Measurements from ENCODE around the gene ZNF280A. TPM values are rescaled to one million over a fixed set of nuclear protein-coding genes. Genes with fewer than 3 reads are reported as not detected.
"Not testable (repeated sequence)": the region's sequence is repeated elsewhere in the genome, so short reads cannot be mapped to it uniquely, and the experiment has no call there.

The ZNF280A gene
- total RNA-seq, 3 donors from 2014 or later (not counting 1 experiment from before 2014, with no cell fraction given), result not detected

DNA sequence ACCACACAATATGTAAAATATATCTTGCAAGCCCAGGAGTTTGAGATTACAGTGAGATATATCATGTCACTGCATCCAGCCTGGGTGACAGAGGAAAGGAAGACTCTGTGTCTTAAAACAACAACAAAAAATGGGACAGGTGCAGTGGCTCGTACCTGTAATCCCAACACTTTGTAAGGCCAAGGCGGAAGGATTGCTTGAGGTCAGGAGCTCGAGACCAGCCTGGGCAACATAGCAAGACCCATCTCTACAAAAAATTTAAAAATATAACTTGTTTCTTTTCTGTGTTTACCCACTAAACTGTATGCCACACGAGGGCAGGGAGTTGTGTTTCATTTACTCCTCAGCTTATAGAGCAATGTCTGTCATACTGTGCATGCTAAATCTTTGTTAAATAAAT, 3.1 kb downstream of the ZNF280A start:
- Histone ChIP-seq H3K36me3 (ENCODE audit: control insufficient read depth, insufficient read depth, low read length) (no peaks in the 10 kb centered on the region), H3K4me1 (ENCODE audit: control insufficient read depth, insufficient read depth, low read length) (no peaks in the 10 kb centered on the region), H3K27ac (ENCODE audit: low read length) (no peak overlapping the region), H3K27me3 (ENCODE audit: control insufficient read depth, insufficient read depth, low read length) (peaks cover 3% of the 10 kb centered on the region), H3K4me3 (ENCODE audit: low read length) (no peak overlapping the region), H3K9me3 (ENCODE audit: control insufficient read depth, insufficient read depth, low read length) (no peaks in the 10 kb centered on the region)
- ATAC-seq, result no peak
- DNase-seq, result no peak
- H3K27me3 Mint-ChIP-seq (ENCODE audit: low read depth in 2 of 2), result peaks cover 17 to 48% of the 10 kb centered on the region in 2 donors
- no peaks in the 10 kb centered on the region for H3K4me1 Mint-ChIP-seq
- H3K9me3 Mint-ChIP-seq, result no peaks in the 10 kb centered on the region
- no peak overlapping the region for H3K4me3 Mint-ChIP-seq
- intact Hi-C loops (cut with micrococcal nuclease), result no loop called here
- H3K27ac Mint-ChIP-seq, result no peak overlapping the region
- TF ChIP-seq, protein P1, sequence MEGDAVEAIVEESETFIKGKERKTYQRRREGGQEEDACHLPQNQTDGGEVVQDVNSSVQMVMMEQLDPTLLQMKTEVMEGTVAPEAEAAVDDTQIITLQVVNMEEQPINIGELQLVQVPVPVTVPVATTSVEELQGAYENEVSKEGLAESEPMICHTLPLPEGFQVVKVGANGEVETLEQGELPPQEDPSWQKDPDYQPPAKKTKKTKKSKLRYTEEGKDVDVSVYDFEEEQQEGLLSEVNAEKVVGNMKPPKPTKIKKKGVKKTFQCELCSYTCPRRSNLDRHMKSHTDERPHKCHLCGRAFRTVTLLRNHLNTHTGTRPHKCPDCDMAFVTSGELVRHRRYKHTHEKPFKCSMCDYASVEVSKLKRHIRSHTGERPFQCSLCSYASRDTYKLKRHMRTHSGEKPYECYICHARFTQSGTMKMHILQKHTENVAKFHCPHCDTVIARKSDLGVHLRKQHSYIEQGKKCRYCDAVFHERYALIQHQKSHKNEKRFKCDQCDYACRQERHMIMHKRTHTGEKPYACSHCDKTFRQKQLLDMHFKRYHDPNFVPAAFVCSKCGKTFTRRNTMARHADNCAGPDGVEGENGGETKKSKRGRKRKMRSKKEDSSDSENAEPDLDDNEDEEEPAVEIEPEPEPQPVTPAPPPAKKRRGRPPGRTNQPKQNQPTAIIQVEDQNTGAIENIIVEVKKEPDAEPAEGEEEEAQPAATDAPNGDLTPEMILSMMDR (IDR thresholded peaks at IDR 0.05), result no peak
- no peaks in the 10 kb centered on the region for H3K36me3 Mint-ChIP-seq
- WGBS (ENCODE audit: insufficient coverage), result 79% methylated on average over 4 of the region's 4 CpGs

DNA sequence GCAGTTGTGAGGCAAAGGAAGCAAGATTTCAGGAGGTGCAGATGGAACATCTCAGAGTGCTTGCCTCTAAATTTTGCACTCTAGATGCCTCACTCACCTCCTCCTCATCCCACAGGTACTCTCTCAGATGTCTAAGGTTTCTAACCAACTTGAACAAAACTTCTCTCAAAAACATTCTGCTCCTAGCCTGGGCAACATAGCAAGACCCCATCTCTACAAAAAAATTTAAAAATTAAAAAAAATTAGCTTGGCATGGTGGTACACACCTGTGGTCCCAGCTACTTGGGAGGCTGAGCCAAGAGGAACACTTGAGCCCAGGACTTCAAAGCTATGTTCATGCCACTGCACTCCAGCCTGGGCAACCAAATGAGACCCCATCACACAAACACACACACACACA, 4.2 kb downstream of the ZNF280A start:
- H3K4me3 Mint-ChIP-seq, result no peak overlapping the region
- no peak overlapping the region for H3K4me3 ChIP-seq (ENCODE audit: low read length)
- no peaks in the 10 kb centered on the region for H3K4me1 ChIP-seq (ENCODE audit: control insufficient read depth, insufficient read depth, low read length)
- no peaks in the 10 kb centered on the region for H3K36me3 Mint-ChIP-seq
- peaks cover 3% of the 10 kb centered on the region for H3K27me3 ChIP-seq (ENCODE audit: control insufficient read depth, insufficient read depth, low read length)
- intact Hi-C loops (cut with micrococcal nuclease), result no loop called here
- no peaks in the 10 kb centered on the region for H3K36me3 ChIP-seq (ENCODE audit: control insufficient read depth, insufficient read depth, low read length)
- no peak overlapping the region for H3K27ac ChIP-seq (ENCODE audit: low read length)
- no peak for DNase-seq
- no peak overlapping the region for H3K27ac Mint-ChIP-seq
- peaks cover 21 to 49% of the 10 kb centered on the region in 2 donors for H3K27me3 Mint-ChIP-seq (ENCODE audit: low read depth in 2 of 2)
- TF ChIP-seq, protein P1 (IDR thresholded peaks at IDR 0.05), result no peak
- H3K9me3 ChIP-seq (ENCODE audit: control insufficient read depth, insufficient read depth, low read length), result no peaks in the 10 kb centered on the region
- no peaks in the 10 kb centered on the region for H3K4me1 Mint-ChIP-seq
- ATAC-seq, result no peak
- H3K9me3 Mint-ChIP-seq, result no peaks in the 10 kb centered on the region

DNA sequence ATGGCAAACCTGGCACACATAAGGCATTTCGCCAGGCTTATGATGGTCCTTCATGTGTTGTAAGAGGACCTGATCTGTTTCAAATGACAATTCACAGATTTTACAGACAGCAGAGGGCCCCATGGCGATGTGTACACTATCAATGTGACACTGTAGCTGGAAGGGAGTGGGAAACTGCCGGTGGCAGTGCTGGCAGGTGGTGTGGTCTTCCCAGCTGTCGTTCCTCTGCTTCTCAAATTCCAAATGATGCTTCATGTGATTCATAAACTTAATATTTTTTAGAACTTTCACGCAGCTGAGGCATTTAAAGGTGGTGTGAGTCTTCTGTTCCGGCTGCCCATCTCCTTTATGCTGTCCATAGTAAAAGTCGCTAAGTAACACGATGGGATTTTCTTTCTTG, 5.6 kb downstream of the ZNF280A start:
- DNase-seq; H3K4me3 ChIP-seq (ENCODE audit: low read length); intact Hi-C loops (cut with micrococcal nuclease); H3K4me1 ChIP-seq (ENCODE audit: control insufficient read depth, insufficient read depth, low read length); H3K9me3 ChIP-seq (ENCODE audit: control insufficient read depth, insufficient read depth, low read length); H3K4me3 Mint-ChIP-seq; H3K27me3 ChIP-seq (ENCODE audit: control insufficient read depth, insufficient read depth, low read length); H3K27ac ChIP-seq (ENCODE audit: low read length); H3K36me3 Mint-ChIP-seq; H3K27ac Mint-ChIP-seq; H3K9me3 Mint-ChIP-seq; ATAC-seq; H3K36me3 ChIP-seq (ENCODE audit: control insufficient read depth, insufficient read depth, low read length); H3K4me1 Mint-ChIP-seq: not testable (repeated sequence)
- peaks cover 21 to 49% of the 10 kb centered on the region in 2 donors for H3K27me3 Mint-ChIP-seq (ENCODE audit: low read depth in 2 of 2)
- WGBS (ENCODE audit: insufficient coverage), result 81% methylated on average over 6 of the region's 8 CpGs

DNA sequence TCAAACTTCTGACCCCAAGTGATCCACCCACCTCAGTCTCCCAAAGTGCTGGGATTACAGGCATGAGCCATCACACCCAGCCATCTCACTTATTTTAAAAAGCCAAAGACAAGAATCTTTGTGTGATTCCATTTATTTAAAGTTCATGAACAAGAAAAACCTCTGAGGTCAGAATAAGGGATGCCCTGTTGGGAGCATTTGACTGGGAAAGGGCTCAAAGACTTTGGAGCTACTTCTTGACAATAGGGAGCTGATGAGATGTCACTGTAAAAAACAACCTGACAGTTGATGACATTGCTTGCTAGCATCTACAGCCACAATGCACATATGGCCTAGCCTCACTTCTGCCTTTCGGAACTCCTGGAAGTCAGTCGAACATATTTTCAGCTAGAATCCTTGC, 6.5 kb downstream of the ZNF280A start:
- Mint-ChIP-seq H3K9me3 (peaks cover 0 to 3% of the 10 kb centered on the region in 2 donors), H3K27ac (no peak overlapping the region), H3K4me3 (no peak overlapping the region), H3K27me3 (ENCODE audit: low read depth in 2 of 2) (peaks cover 21 to 49% of the 10 kb centered on the region in 2 donors), H3K36me3 (no peaks in the 10 kb centered on the region), H3K4me1 (no peaks in the 10 kb centered on the region)
- ATAC-seq, result no peak
- DNase-seq, result no peak
- Histone ChIP-seq H3K27me3 (ENCODE audit: control insufficient read depth, insufficient read depth, low read length) (peaks cover 3% of the 10 kb centered on the region), H3K9me3 (ENCODE audit: control insufficient read depth, insufficient read depth, low read length) (no peaks in the 10 kb centered on the region), H3K36me3 (ENCODE audit: control insufficient read depth, insufficient read depth, low read length) (no peaks in the 10 kb centered on the region), H3K4me3 (ENCODE audit: low read length) (no peak overlapping the region), H3K4me1 (ENCODE audit: control insufficient read depth, insufficient read depth, low read length) (peaks cover 6% of the 10 kb centered on the region), H3K27ac (ENCODE audit: low read length) (no peak overlapping the region)
- 91% methylated on average over 2 of the region's 2 CpGs for WGBS (ENCODE audit: insufficient coverage)
- intact Hi-C loops (cut with micrococcal nuclease), result no loop called here
- TF ChIP-seq, protein P1 (IDR thresholded peaks at IDR 0.05), result no peak
